SK-N-SH (cell line): ENCODE results near the gene DOCK3. TPM values are rescaled to one million over a fixed set of nuclear protein-coding genes. Genes with fewer than 3 reads are reported as not detected.

ENCODE experiments used
- CTCF ChIA-PET: fragments of 300-600, 350-600 bp; formaldehyde crosslinking; extraction: SDS; loops from one replicate; lab custom pipeline; 2021; lab: Yijun Ruan, JAX
- POLR2A ChIA-PET: fragments of 350-600 bp; sonication (Branson Sonifier 250); formaldehyde crosslinking; extraction: SDS; loops from one replicate; lab custom pipeline; 2020; ENCODE audit warnings: antibody characterized with exemption, inconsistent platforms; lab: Yijun Ruan, JAX
- DNase-seq: peaks from one replicate; pipeline ENCODE4 v3.0.0; 2012
- H2AFZ ChIP-seq: fragments of 200-600 bp; sonication (generic); 2 replicates; pipeline ENCODE4 v1.8.1; 2016; ENCODE audit warnings: antibody characterized with exemption, mild to moderate bottlenecking, low read depth
- H3F3A ChIP-seq: fragments of 200-600 bp; sonication (generic); replicated peaks from 2 replicates; pipeline ENCODE3; 2016; ENCODE audit warnings: antibody characterized with exemption, mild to moderate bottlenecking; ENCODE audit not compliant: insufficient read depth
- H3K27ac ChIP-seq, 2 experiments: fragments of 200-500 bp in 1 of 2; fragments of 200-600 bp in 1 of 2; sonication (Bioruptor generic) in 1 of 2; sonication (generic), shearing (Covaris generic) in 1 of 2; 2 replicates each; pipeline versions ENCODE4 v1.5.1 to v1.6.1; 2014 to 2016; ENCODE audit warnings: low read depth in 2 of 2, inconsistent platforms in 1 of 2, low read length in 1 of 2, mild to moderate bottlenecking in 1 of 2, mixed read lengths in 1 of 2
- H3K27me3 ChIP-seq: fragments of 200-600 bp; sonication (generic), shearing (Covaris generic); 2 replicates; pipeline ENCODE4 v1.6.1; 2016; ENCODE audit warnings: mixed run types; ENCODE audit not compliant: insufficient read depth
- H3K36me3 ChIP-seq, 2 experiments: fragments of 200-500 bp in 1 of 2; fragments of 200-600 bp in 1 of 2; sonication (Bioruptor generic) in 1 of 2; sonication (generic) in 1 of 2; replicated peaks in 1 of 2; 2 replicates each; pipeline versions ENCODE3 to v1.5.1; 2014 to 2016; ENCODE audit warnings: low read length in 1 of 2, mild to moderate bottlenecking in 1 of 2; ENCODE audit not compliant: insufficient read depth in 2 of 2, control insufficient read depth in 1 of 2
- H3K4me1 ChIP-seq, 2 experiments: fragments of 200-500 bp in 1 of 2; fragments of 200-600 bp in 1 of 2; sonication (Bioruptor generic) in 1 of 2; sonication (generic), shearing (Covaris generic) in 1 of 2; 2 replicates each; pipeline versions ENCODE4 v1.5.1 to v1.6.1; 2014 to 2016; ENCODE audit warnings: low read depth in 1 of 2, low read length in 1 of 2, mixed run types in 1 of 2; ENCODE audit not compliant: insufficient read depth in 2 of 2, control insufficient read depth in 1 of 2
- H3K4me2 ChIP-seq: fragments of 200-600 bp; sonication (generic), shearing (Covaris generic); 2 replicates; pipeline ENCODE4 v1.6.1; 2017; ENCODE audit warnings: mixed run types
- H3K4me3 ChIP-seq, 2 experiments: fragments of 200-500 bp in 1 of 2; fragments of 200-600 bp in 1 of 2; sonication (Bioruptor generic) in 1 of 2; sonication (generic), shearing (Covaris generic) in 1 of 2; 2 replicates each; pipeline versions ENCODE4 v1.5.1 to v1.8.1; 2014 to 2016; ENCODE audit warnings: low read depth in 2 of 2, inconsistent platforms in 1 of 2, low read length in 1 of 2, mild to moderate bottlenecking in 1 of 2, mixed read lengths in 1 of 2, moderate library complexity in 1 of 2
- H3K79me2 ChIP-seq: fragments of 200-600 bp; sonication (generic); 2 replicates; pipeline ENCODE4 v1.8.1; 2017; ENCODE audit warnings: mild to moderate bottlenecking; ENCODE audit not compliant: insufficient read depth
- H3K9ac ChIP-seq: fragments of 200-600 bp; sonication (generic); 2 replicates; pipeline ENCODE4 v1.6.1; 2017; ENCODE audit warnings: mixed run types
- H3K9me2 ChIP-seq: fragments of 200-600 bp; sonication (generic); 2 replicates; pipeline ENCODE4 v1.6.1; 2017; ENCODE audit warnings: mixed run types
- H3K9me3 ChIP-seq: fragments of 200-600 bp; sonication (generic); 2 replicates; pipeline ENCODE4 v1.6.1; 2017; ENCODE audit warnings: mixed run types, mild to moderate bottlenecking, moderate library complexity
- H4K20me1 ChIP-seq: fragments of 200-600 bp; sonication (generic); 2 replicates; pipeline ENCODE4 v1.6.1; 2017; ENCODE audit warnings: mild to moderate bottlenecking, mixed run types; ENCODE audit not compliant: insufficient read depth
- CTCF ChIP-seq: fragments of 200-600 bp; sonication (generic); IDR thresholded peaks from 2 replicates; pipeline ENCODE4 v1.6.1; 2017; ENCODE audit warnings: antibody characterized with exemption, mild to moderate bottlenecking, moderate library complexity
- ELF1 ChIP-seq: IDR thresholded peaks from 2 replicates; pipeline ENCODE4 v1.4.0; 2012
- EP300 ChIP-seq, 2 experiments: IDR thresholded peaks; 2 replicates each; pipeline versions ENCODE4 v1.4.0 to v1.6.1; 2012; ENCODE audit warnings: borderline replicate concordance in 1 of 2, low read depth in 1 of 2, low read length in 1 of 2
- EZH2phosphoT487 ChIP-seq: fragments of 200-600 bp; sonication (generic); IDR thresholded peaks from 2 replicates; pipeline ENCODE4 v1.6.1; 2017; ENCODE audit warnings: low read depth, mixed run types, mild to moderate bottlenecking, antibody characterized with exemption, moderate library complexity, borderline replicate concordance
- FOXJ3 ChIP-seq: sonication (generic); formaldehyde crosslinking; IDR thresholded peaks from 2 replicates; pipeline ENCODE4 v1.5.1; 2020; ENCODE audit warnings: mild to moderate bottlenecking, missing genetic modification reagents
- GABPA ChIP-seq: IDR thresholded peaks from 2 replicates; pipeline ENCODE4 v1.4.0; 2012; ENCODE audit warnings: low read depth, mild to moderate bottlenecking
- GATA2 ChIP-seq: sonication (generic); formaldehyde crosslinking; IDR thresholded peaks from 2 replicates; pipeline ENCODE4 v1.5.0; 2020; ENCODE audit warnings: mild to moderate bottlenecking, missing genetic modification reagents
- IRF3 ChIP-seq: fragments of 150-350 bp; IDR thresholded peaks from 2 replicates; pipeline ENCODE4 v1.6.1; 2016; ENCODE audit warnings: mild to moderate bottlenecking, low read depth, low read length
- JUND ChIP-seq: IDR thresholded peaks from 2 replicates; pipeline ENCODE4 v1.4.0; 2012
- MAX ChIP-seq: IDR thresholded peaks from 2 replicates; pipeline ENCODE4 v1.4.0; 2012; ENCODE audit warnings: low read depth
- NFIC ChIP-seq: IDR thresholded peaks from 2 replicates; pipeline ENCODE4 v1.4.0; 2012; ENCODE audit warnings: borderline replicate concordance
- POLR2AphosphoS5 ChIP-seq: IDR thresholded peaks from 2 replicates; pipeline ENCODE4 v1.6.1; 2012; ENCODE audit warnings: low read depth, low read length
- RFX5 ChIP-seq: IDR thresholded peaks from 2 replicates; pipeline ENCODE4 v1.6.1; 2012; ENCODE audit warnings: mild to moderate bottlenecking, improper control_type of control experiment, low read length
- SMC3 ChIP-seq: IDR thresholded peaks from 2 replicates; pipeline ENCODE4 v1.6.1; 2012; ENCODE audit warnings: low read depth, low read length, improper control_type of control experiment
- TEAD4 ChIP-seq: IDR thresholded peaks from 2 replicates; pipeline ENCODE4 v1.4.0; 2012; ENCODE audit warnings: mild to moderate bottlenecking, borderline replicate concordance; ENCODE audit not compliant: insufficient read depth
- USF2 ChIP-seq: fragments of 150-350 bp; IDR thresholded peaks from 2 replicates; pipeline ENCODE4 v1.6.1; 2017; ENCODE audit warnings: antibody characterized with exemption, low read length, low read depth, borderline replicate concordance
- YY1 ChIP-seq: IDR thresholded peaks from 2 replicates; pipeline ENCODE4 v1.4.0; 2012; ENCODE audit warnings: low read depth, mild to moderate bottlenecking
- WGBS: methylation state at CpG from one replicate; pipeline ENCODE4 v1.1.6; 2017; ENCODE audit warnings: low lambda C conversion rate; 5-methylcytosine and 5-hydroxymethylcytosine counted together
- polyA plus RNA-seq, 3 experiments: library from polyadenylated mRNA; depleted of rRNA; stranded (reverse); fragments of >200 nt; gene quantifications; 2 replicates each; pipeline ENCODE4 v1.2.3, GENCODE V29; 2012

DOCK3 gene
- polyA plus RNA-seq, 1 of the 3 experiments (the other 2 are of a cell fraction): 0.05 TPM

- no peaks in the 10 kb centered on the region for H3K4me1 ChIP-seq
- H3K27me3 ChIP-seq: no peaks in the 10 kb centered on the region
- H3K9me3 ChIP-seq: no peaks in the 10 kb centered on the region
- DNase-seq: no peak
- H3K27ac ChIP-seq: no peak overlapping the region
- no peaks in the 10 kb centered on the region for H3F3A ChIP-seq
- TF ChIP-seq USF2 (no peak), JUND (no peak)
- no peak overlapping the region for H3K4me3 ChIP-seq
- ChIA-PET POLR2A (no interaction called here), CTCF (no interaction called here)
- H2AFZ ChIP-seq: no peak overlapping the region
- H4K20me1 ChIP-seq: no peaks in the 10 kb centered on the region
- H3K9ac ChIP-seq: no peak overlapping the region
- WGBS: 2% methylated on average over 4 of the region's 4 CpGs
- H3K36me3 ChIP-seq: no peaks in the 10 kb centered on the region
- no peaks in the 10 kb centered on the region for H3K9me2 ChIP-seq
- H3K4me2 ChIP-seq: no peak overlapping the region
- H3K79me2 ChIP-seq: no peaks in the 10 kb centered on the region
Observed at GRCh38 chr3:50853936-50854335, 179.2 kb downstream of the DOCK3 start.

- POLR2A ChIA-PET: no interaction called here
- DNase-seq: no peak
- Histone ChIP-seq H3K27me3 (no peaks in the 10 kb centered on the region), H3K27ac (no peak overlapping the region), H2AFZ (no peak overlapping the region), H3K9me2 (no peaks in the 10 kb centered on the region), H3K9ac (no peak overlapping the region), H3F3A (no peaks in the 10 kb centered on the region), H3K9me3 (no peaks in the 10 kb centered on the region), H3K4me3 (no peak overlapping the region), H3K79me2 (no peaks in the 10 kb centered on the region), H4K20me1 (no peaks in the 10 kb centered on the region), H3K36me3 (no peaks in the 10 kb centered on the region), H3K4me2 (no peak overlapping the region), H3K4me1 (no peaks in the 10 kb centered on the region)
- CTCF ChIA-PET: no interaction called here
- TF ChIP-seq SMC3 (no peak), NFIC (no peak), RFX5 (no peak), FOXJ3 (CRISPR knock-in tag) (no peak), EZH2phosphoT487 (no peak), YY1 (no peak), EP300 (IDR thresholded peaks at IDR 0.05; ENCODE audit: borderline replicate concordance in 1 of 2, low read depth in 1 of 2, low read length in 1 of 2) (no peak), POLR2AphosphoS5 (no peak), GATA2 (no peak), JUND (no peak), CTCF (no peak), GABPA (no peak), TEAD4 (no peak), IRF3 (no peak), ELF1 (no peak), MAX (no peak)
- 3% methylated on average over 3 of the region's 3 CpGs for WGBS
Observed at GRCh38 chr3:50862221-50862620, 187.5 kb downstream of the DOCK3 start.
